Gastrocnemius medialis (tissue), 4 donors: ENCODE data around the gene TMEM164. TPM values are rescaled to one million over a fixed set of nuclear protein-coding genes. Genes with fewer than 3 reads are reported as not detected.

Source experiments
- ATAC-seq, 2 donors: fragments of 150-250 bp; one replicate each; pipeline ENCODE4 v1.9.1; 2016
- DNase-seq, 2 donors: peaks; one replicate each; pipeline ENCODE4 v3.0.0-alpha.2; 2019
- H3K27ac ChIP-seq, 4 donors: fragments of 200-600 bp; sonication (generic); 1 replicate in 1 of 4; 2 replicates in 3 of 4; pipeline ENCODE4 v1.5.1; 2016 to 2018; ENCODE audit warnings: mild to moderate bottlenecking in 2 of 4, moderate library complexity in 1 of 4
- H3K27me3 ChIP-seq, 3 donors: fragments of 200-600 bp; sonication (generic) in 2 of 3; 1 replicate in 1 of 3; 2 replicates in 2 of 3; pipeline versions ENCODE4 v1.5.1 to v1.6.0; 2016 to 2019; ENCODE audit warnings: mild to moderate bottlenecking in 1 of 3, moderate library complexity in 1 of 3
- H3K36me3 ChIP-seq, 2 donors: fragments of 200-600 bp; sonication (generic) in 1 of 2; one replicate each; pipeline ENCODE4 v1.5.1; 2017 to 2018
- H3K4me1 ChIP-seq, 2 donors: fragments of 200-600 bp; sonication (generic) in 1 of 2; one replicate each; pipeline ENCODE4 v1.5.1; 2016 to 2017; ENCODE audit warnings: mild to moderate bottlenecking in 2 of 2
- H3K4me3 ChIP-seq, 4 donors: fragments of 200-600 bp; sonication (generic) in 3 of 4; 1 replicate in 1 of 4; 2 replicates in 3 of 4; pipeline ENCODE4 v1.5.1; 2016 to 2019; ENCODE audit warnings: mild to moderate bottlenecking in 2 of 4
- H3K9me3 ChIP-seq, 3 donors: fragments of 200-600 bp; sonication (generic) in 2 of 3; 1 replicate in 1 of 3; 2 replicates in 2 of 3; pipeline ENCODE4 v1.5.1; 2016 to 2019
- POLR2A ChIP-seq, 2 donors: fragments of 450-650 bp; IDR thresholded peaks; one replicate each; pipeline ENCODE4 v1.6.1; 2017; ENCODE audit warnings: antibody characterized with exemption in 2 of 2, mild to moderate bottlenecking in 2 of 2, moderate library complexity in 2 of 2
- in situ Hi-C, 4 donors: fragments of 200-750 bp; cut with MboI; loops; one replicate each; pipeline versions ENCODE4 v1.15.0 to v1.8.0; 2017; ENCODE audit warnings: low sequenced_read_pairs in 4 of 4
- intact Hi-C: fragments of 100-400 bp; cut with DNase I; formaldehyde crosslinking; loops from one replicate; pipeline ENCODE4 v1.15.1; 2023; ENCODE audit warnings: low total_unique reads
- total RNA-seq, 4 donors: library from RNA; depleted of rRNA; stranded (reverse); fragments of >200 nt; gene quantifications; one replicate each; pipeline versions ENCODE4 v1.1.0 to v1.2.3, GENCODE V29; 2016
- TF ChIP-seq, protein P1 (sequence below), 5 experiments: fragments of 450-650 bp in 3 of 5; fragments of 200-600 bp in 2 of 5; sonication (generic) in 2 of 5; IDR thresholded peaks in 4 of 5; conservative IDR thresholded peaks in 1 of 5; 1 replicate in 4 of 5; 2 replicates in 1 of 5; pipeline ENCODE4 v1.5.1; 2016 to 2019; ENCODE audit warnings: antibody characterized with exemption in 5 of 5, mild to moderate bottlenecking in 3 of 5, moderate library complexity in 3 of 5

The TMEM164 gene
- total RNA-seq, 4 donors from 2014 or later: 40.1 to 61.2 (median 47.3) TPM

DNA sequence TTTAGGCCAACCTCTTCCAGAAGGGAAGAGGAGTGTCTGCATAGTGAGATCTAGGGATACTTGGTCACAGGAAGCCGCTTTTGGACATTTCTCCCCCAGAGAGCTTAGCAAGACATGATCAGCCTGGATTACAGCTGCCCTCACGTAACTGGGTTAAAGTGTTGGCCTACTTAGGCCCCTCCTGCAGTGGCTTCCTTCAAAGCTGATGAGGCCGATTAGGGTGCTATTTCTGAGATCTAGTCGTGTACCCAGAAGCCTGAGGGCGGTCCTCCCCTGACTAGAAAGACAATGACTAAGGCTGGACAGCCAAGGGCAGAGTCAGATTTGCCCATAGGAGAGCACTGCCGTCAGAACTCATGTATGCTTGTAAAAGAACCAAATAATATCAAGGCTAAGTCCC is 180.0 kb downstream of the TMEM164 start:
- Histone ChIP-seq H3K27ac (no peak overlapping the region), H3K4me1 (no peaks in the 10 kb centered on the region), H3K27me3 (no peaks in the 10 kb centered on the region), H3K36me3 (no peaks in the 10 kb centered on the region), H3K4me3 (no peak overlapping the region), H3K9me3 (no peaks in the 10 kb centered on the region)
- TF ChIP-seq, protein P1, sequence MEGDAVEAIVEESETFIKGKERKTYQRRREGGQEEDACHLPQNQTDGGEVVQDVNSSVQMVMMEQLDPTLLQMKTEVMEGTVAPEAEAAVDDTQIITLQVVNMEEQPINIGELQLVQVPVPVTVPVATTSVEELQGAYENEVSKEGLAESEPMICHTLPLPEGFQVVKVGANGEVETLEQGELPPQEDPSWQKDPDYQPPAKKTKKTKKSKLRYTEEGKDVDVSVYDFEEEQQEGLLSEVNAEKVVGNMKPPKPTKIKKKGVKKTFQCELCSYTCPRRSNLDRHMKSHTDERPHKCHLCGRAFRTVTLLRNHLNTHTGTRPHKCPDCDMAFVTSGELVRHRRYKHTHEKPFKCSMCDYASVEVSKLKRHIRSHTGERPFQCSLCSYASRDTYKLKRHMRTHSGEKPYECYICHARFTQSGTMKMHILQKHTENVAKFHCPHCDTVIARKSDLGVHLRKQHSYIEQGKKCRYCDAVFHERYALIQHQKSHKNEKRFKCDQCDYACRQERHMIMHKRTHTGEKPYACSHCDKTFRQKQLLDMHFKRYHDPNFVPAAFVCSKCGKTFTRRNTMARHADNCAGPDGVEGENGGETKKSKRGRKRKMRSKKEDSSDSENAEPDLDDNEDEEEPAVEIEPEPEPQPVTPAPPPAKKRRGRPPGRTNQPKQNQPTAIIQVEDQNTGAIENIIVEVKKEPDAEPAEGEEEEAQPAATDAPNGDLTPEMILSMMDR (IDR thresholded peaks at IDR 0.05 in 4 of 5, conservative IDR thresholded peaks at IDR 0.05 in 1 of 5): no peak
- no peak for TF ChIP-seq POLR2A (IDR thresholded peaks at IDR 0.05)
- ATAC-seq (no peak), DNase-seq (no peak)
- in situ Hi-C loops: no loop called here
- intact Hi-C loops: no loop called here

DNA sequence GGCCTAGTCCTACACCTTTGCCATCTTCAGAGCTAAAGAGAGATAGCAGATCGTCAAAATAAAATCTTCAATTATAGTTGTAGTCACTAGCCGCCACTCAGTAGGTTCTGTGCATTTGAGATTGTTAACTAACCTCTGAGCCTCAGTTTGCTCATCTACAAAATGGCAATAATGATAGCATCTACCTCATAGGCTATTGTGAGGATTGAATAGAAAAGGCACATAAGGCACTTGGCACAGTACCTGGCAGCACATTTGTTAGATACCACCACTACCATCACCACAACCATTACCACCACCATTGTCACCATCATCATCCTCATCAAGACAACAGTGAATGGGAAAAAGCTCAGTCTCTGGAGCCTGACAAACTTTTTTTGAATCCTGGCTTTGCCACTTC is 180.4 kb downstream of the TMEM164 start:
- Histone ChIP-seq H3K9me3 (no peaks in the 10 kb centered on the region), H3K27me3 (no peaks in the 10 kb centered on the region), H3K4me1 (no peaks in the 10 kb centered on the region), H3K36me3 (no peaks in the 10 kb centered on the region), H3K27ac (no peak overlapping the region), H3K4me3 (no peak overlapping the region)
- intact Hi-C loops: no loop called here
- in situ Hi-C loops: no loop called here
- DNase-seq (no peak), ATAC-seq (no peak)
- TF ChIP-seq, protein P1 (IDR thresholded peaks at IDR 0.05 in 4 of 5, conservative IDR thresholded peaks at IDR 0.05 in 1 of 5): no peak
- no peak for TF ChIP-seq POLR2A (IDR thresholded peaks at IDR 0.05)

DNA sequence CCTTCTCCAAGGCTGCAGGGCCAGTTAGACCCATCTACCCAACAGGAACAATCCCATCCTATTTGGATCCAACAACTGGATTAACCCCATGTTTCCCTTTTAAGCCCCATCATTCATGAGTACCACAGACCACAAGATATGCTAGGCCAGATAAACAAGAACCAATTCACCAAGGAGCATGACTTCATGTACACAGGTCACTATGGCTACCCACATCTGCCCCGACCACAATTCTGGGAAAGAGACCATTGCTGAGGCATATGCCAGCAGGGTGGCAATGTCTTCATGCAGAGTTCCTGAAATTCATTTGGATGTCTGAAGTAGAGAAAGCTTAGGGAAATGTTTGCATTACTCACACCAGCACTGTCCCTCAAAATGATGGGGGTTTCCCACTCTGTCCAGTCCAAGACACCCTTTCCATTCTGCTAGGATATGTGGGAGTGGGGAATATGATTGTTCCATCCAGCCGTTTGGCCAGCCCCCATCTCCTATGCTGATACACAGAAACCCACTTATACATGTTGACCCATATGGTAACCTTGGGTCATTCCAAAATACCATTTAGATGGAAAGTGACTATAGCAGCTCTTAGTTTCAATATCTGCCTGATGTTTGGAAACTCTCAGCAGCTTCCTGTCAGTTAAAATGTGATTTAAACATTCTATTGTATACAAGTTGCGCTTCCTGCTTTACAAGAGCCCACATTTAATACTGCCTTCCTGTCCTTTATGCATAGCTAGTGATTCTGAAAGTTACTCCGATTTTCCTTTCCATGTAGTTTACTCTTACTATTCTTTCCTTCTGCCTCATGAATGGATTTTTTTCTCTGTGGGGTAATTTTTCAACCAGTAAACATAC is 186.0 kb downstream of the TMEM164 start:
- DNase-seq: no peak
- H3K9me3 ChIP-seq: no peaks in the 10 kb centered on the region
- H3K36me3 ChIP-seq: no peaks in the 10 kb centered on the region
- H3K27ac ChIP-seq: no peak overlapping the region
- no peak overlapping the region for H3K4me3 ChIP-seq
- H3K4me1 ChIP-seq: no peaks in the 10 kb centered on the region
- no peak for TF ChIP-seq POLR2A (IDR thresholded peaks at IDR 0.05)
- TF ChIP-seq, protein P1 (IDR thresholded peaks at IDR 0.05 in 4 of 5, conservative IDR thresholded peaks at IDR 0.05 in 1 of 5): no peak
- intact Hi-C loops (no loop called here), in situ Hi-C loops (no loop called here)
- no peak for ATAC-seq
- no peaks in the 10 kb centered on the region for H3K27me3 ChIP-seq

DNA sequence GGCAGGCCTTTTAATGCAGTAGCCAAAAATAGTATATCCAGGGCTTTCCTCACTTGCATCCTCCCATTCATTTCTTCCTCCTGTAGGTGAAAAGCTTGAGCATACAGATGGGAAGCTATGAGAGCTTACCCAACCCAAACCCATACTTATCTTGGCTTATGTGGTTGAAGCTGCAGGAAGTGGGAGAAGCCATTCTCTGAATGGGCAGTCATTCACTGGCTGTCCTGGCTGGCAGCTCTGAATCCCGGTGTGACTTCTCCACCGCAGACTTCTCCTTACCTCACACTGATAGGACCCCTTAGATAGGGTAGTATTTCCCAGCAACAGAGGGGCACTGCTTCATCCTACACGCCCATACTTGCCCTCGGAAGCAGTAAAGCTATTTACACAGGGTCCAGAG is 189.6 kb downstream of the TMEM164 start:
- DNase-seq (no peak), ATAC-seq (no peak)
- Histone ChIP-seq H3K27ac (no peak overlapping the region), H3K27me3 (no peaks in the 10 kb centered on the region), H3K4me3 (no peak overlapping the region), H3K9me3 (no peaks in the 10 kb centered on the region), H3K36me3 (no peaks in the 10 kb centered on the region), H3K4me1 (no peaks in the 10 kb centered on the region)
- intact Hi-C loops: no loop called here
- in situ Hi-C loops: no loop called here
- no peak for TF ChIP-seq POLR2A (IDR thresholded peaks at IDR 0.05)
- TF ChIP-seq, protein P1 (IDR thresholded peaks at IDR 0.05 in 4 of 5, conservative IDR thresholded peaks at IDR 0.05 in 1 of 5): no peak
